Spleen (tissue), 11 donors: ENCODE data around the gene CCDC59. TPM values are rescaled to one million over a fixed set of nuclear protein-coding genes. Genes with fewer than 3 reads are reported as not detected.

Source experiments
- DNase-seq: peaks from one replicate; pipeline ENCODE4 v3.0.0-alpha.2; 2020
- H3K27ac ChIP-seq, 8 donors: fragments of 200-600 bp; sonication (generic) in 7 of 8; 1 replicate in 4 of 8; 2 replicates in 4 of 8; pipeline versions ENCODE4 v1.5.0 to v1.8.0; 2016 to 2021; ENCODE audit warnings: inconsistent platforms in 4 of 8, mild to moderate bottlenecking in 4 of 8, moderate library complexity in 1 of 8
- H3K27me3 ChIP-seq, 7 donors: fragments of 200-600 bp; sonication (generic) in 6 of 7; replicated peaks in 1 of 7; 1 replicate in 4 of 7; 2 replicates in 3 of 7; pipeline versions ENCODE4 v1.5.0 to v1.8.0; 2016 to 2021; ENCODE audit warnings: inconsistent platforms in 3 of 7, mild to moderate bottlenecking in 1 of 7
- H3K36me3 ChIP-seq, 6 donors: fragments of 200-600 bp; sonication (generic) in 5 of 6; 1 replicate in 4 of 6; 2 replicates in 2 of 6; pipeline versions ENCODE4 v1.5.0 to v1.8.0; 2016 to 2021; ENCODE audit warnings: inconsistent platforms in 2 of 6
- H3K4me1 ChIP-seq, 6 donors: fragments of 200-600 bp; sonication (generic) in 5 of 6; 1 replicate in 3 of 6; 2 replicates in 3 of 6; pipeline versions ENCODE4 v1.5.0 to v1.8.0; 2016 to 2021; ENCODE audit warnings: inconsistent platforms in 3 of 6
- H3K4me3 ChIP-seq, 8 donors: fragments of 200-600 bp; sonication (generic) in 7 of 8; 1 replicate in 4 of 8; 2 replicates in 4 of 8; pipeline versions ENCODE4 v1.5.0 to v1.8.0; 2016 to 2021; ENCODE audit warnings: inconsistent platforms in 4 of 8, mild to moderate bottlenecking in 4 of 8, moderate library complexity in 2 of 8
- H3K9me3 ChIP-seq, 8 donors: fragments of 200-600 bp; sonication (generic) in 7 of 8; 1 replicate in 4 of 8; 2 replicates in 4 of 8; pipeline versions ENCODE4 v1.5.0 to v1.8.0; 2016 to 2021; ENCODE audit warnings: inconsistent platforms in 4 of 8
- POLR2A ChIP-seq, 3 donors: fragments of 450-650 bp; IDR thresholded peaks; one replicate each; pipeline ENCODE4 v1.5.1; 2017; ENCODE audit warnings: antibody characterized with exemption in 3 of 3, mild to moderate bottlenecking in 1 of 3
- POLR2AphosphoS5 ChIP-seq, 3 donors: sonication (generic); formaldehyde crosslinking; IDR thresholded peaks; one replicate each; pipeline ENCODE4 v1.5.1; 2017; ENCODE audit warnings: antibody characterized with exemption in 3 of 3
- WGBS, 5 donors: extraction: QIAGEN DNeasy Blood & Tissue Kit in 3 of 5; methylation state at CpG; one replicate each; pipeline versions ENCODE4 v1.1.5 to v1.1.7; 2013 to 2018; 5-methylcytosine and 5-hydroxymethylcytosine counted together
- intact Hi-C: fragments of 100-400 bp; cut with DNase I; formaldehyde crosslinking; loops from one replicate; pipeline ENCODE4 v1.15.0; 2023; ENCODE audit warnings: low total_unique reads
- polyA plus RNA-seq, 3 donors: library from polyadenylated mRNA; stranded (reverse); fragments of 200-250 nt; gene quantifications; one replicate each; pipeline ENCODE4 v1.2.1, GENCODE V29; 2013
- total RNA-seq, 7 donors: library from RNA; depleted of rRNA in 3 of 7; stranded (reverse); fragments of >200 nt in 3 of 7; fragmentation: NEBNext Ultra II Directional in 4 of 7; extraction: Animal tissue kit (Norgen Biotek cat#: 25700) in 4 of 7; gene quantifications; one replicate each; pipeline versions ENCODE4 v1.1.0 to v1.2.1, GENCODE V29; 2016 to 2021
- TF ChIP-seq, protein P1 (sequence below), 11 experiments: fragments of 200-600 bp in 7 of 11; fragments of 450-650 bp in 4 of 11; sonication (generic) in 4 of 11; IDR thresholded peaks in 8 of 11; conservative IDR thresholded peaks in 3 of 11; 1 replicate in 7 of 11; 2 replicates in 4 of 11; pipeline versions ENCODE4 v1.4.0 to v1.8.0; 2016 to 2021; ENCODE audit warnings: antibody characterized with exemption in 11 of 11, inconsistent platforms in 4 of 11, mild to moderate bottlenecking in 1 of 11
- donor health status: healthy with polysubstance abuse.
- donor health status: DM: no; HTN: no; CAD: no; lungs with moderate emphysema.
- donor health status: DM: no; HTN: no; CAD: no.
- donor health status: Bipolar disorder and iron deficiency.
- donor health status: healthy.
- donor health status: DM: no; HTN: no; CAD: no.
- donor health status: DM: yes; HTN: yes; CAD: no.

CCDC59 gene
- total and polyA plus RNA-seq, 10 donors = 28.0 to 59.0 (median 43.2) TPM

DNA sequence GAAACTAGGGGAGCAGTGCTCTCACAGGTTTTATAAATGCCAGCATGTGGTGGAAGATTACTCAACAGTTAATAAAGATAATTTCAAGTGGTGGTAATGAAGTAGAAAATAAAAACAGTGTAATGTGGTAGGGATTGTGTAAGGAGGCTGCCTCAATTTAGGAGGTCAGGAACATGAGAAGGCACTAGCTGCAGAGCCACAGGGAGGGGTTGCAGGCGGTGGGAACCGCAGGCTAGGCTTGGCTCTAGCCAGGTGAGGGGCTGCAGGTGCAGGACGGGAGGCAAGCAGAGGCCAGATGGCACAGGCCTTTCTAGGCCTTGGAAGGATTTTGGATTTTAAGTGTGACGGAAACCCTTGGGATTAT is 910 bp upstream of the CCDC59 start:
- 14 to 27% (median 22%) methylated on average over 4 of the region's 4 CpGs for WGBS, 5 donors
- peak overlapping the region; percentile 33 to 95 (median 86) for H3K4me3 ChIP-seq
- peaks cover 0 to 44% (median 22%) of the 10 kb centered on the region in 6 donors for H3K36me3 ChIP-seq
- TF ChIP-seq, protein P1, sequence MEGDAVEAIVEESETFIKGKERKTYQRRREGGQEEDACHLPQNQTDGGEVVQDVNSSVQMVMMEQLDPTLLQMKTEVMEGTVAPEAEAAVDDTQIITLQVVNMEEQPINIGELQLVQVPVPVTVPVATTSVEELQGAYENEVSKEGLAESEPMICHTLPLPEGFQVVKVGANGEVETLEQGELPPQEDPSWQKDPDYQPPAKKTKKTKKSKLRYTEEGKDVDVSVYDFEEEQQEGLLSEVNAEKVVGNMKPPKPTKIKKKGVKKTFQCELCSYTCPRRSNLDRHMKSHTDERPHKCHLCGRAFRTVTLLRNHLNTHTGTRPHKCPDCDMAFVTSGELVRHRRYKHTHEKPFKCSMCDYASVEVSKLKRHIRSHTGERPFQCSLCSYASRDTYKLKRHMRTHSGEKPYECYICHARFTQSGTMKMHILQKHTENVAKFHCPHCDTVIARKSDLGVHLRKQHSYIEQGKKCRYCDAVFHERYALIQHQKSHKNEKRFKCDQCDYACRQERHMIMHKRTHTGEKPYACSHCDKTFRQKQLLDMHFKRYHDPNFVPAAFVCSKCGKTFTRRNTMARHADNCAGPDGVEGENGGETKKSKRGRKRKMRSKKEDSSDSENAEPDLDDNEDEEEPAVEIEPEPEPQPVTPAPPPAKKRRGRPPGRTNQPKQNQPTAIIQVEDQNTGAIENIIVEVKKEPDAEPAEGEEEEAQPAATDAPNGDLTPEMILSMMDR (IDR thresholded peaks at IDR 0.05 in 8 of 11, conservative IDR thresholded peaks at IDR 0.05 in 3 of 11) = no peak
- TF ChIP-seq POLR2A (IDR thresholded peaks at IDR 0.05) = no peak
- no peak for TF ChIP-seq POLR2AphosphoS5 (IDR thresholded peaks at IDR 0.05)
- no peaks in the 10 kb centered on the region for H3K27me3 ChIP-seq
- H3K9me3 ChIP-seq = no peaks in the 10 kb centered on the region
- peaks cover 26 to 65% (median 49%) of the 10 kb centered on the region in 6 donors for H3K4me1 ChIP-seq
- peak overlapping the region; percentile 94 to 98 (median 96) for H3K27ac ChIP-seq
- intact Hi-C loops = loop anchor here (10.0 kb wide), 1 partner anchor 326 kb away; the partner anchor contains the start of gene TMTC2
- peak; percentile 85 for DNase-seq

DNA sequence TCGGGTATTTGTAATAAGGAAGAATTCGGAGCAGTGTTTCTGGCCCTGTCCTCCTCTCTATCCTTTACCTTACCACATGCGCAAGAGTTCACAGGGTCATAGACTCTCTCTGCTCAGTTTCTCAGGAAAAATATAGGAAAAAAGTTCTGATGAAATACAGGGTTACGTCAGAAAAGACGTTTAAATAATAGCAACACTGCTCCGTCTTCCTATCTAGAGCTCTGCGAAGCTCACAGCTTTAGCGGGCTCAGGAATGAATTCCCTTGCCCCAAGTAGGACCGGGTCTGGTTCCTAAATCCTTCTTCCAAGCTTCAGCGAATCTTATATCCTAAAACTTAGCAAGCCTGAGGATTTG is 365 bp downstream of the CCDC59 start:
- H3K27ac ChIP-seq = peak overlapping the region; percentile 94 to 98 (median 96)
- H3K9me3 ChIP-seq = no peaks in the 10 kb centered on the region
- H3K4me3 ChIP-seq = peak overlapping the region; percentile 72 to 95 (median 86)
- TF ChIP-seq POLR2AphosphoS5 (IDR thresholded peaks at IDR 0.05) (no peak), POLR2A (IDR thresholded peaks at IDR 0.05) (no peak)
- TF ChIP-seq, protein P1 (IDR thresholded peaks at IDR 0.05 in 8 of 11, conservative IDR thresholded peaks at IDR 0.05 in 3 of 11) = no peak
- H3K27me3 ChIP-seq = no peaks in the 10 kb centered on the region
- peaks cover under 1 to 57% (median 35%) of the 10 kb centered on the region in 6 donors for H3K36me3 ChIP-seq
- no peak for DNase-seq
- WGBS, 5 donors = 0 to 2% (median 1%) methylated on average over 10 of the region's 10 CpGs
- intact Hi-C loops = loop anchor here (10.0 kb wide), 1 partner anchor 327 kb away; the partner anchor contains the start of gene TMTC2
- peaks cover 26 to 71% (median 51%) of the 10 kb centered on the region in 6 donors for H3K4me1 ChIP-seq

DNA sequence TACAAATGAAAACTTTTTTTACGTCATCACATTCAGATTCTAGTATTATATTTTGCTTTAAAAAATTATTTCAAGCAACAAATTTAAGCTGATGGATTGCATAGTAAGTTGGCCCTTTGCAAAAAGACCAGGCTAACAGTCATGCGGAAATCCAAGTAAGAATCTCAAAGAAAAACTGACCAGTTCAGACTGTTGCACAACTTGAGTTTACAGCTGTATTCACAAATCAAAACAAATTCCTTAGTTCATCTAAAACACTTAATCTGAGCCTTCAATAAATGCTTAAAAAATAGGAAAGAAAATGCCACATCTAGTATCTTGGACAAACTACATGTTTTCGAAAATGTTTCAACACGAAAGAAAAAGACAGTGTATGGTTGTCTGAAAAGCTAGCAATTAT is 847 bp downstream of the CCDC59 start:
- 48 to 56% (median 52%) methylated on average over 4 of the region's 4 CpGs for WGBS, 5 donors
- DNase-seq = no peak
- H3K27ac ChIP-seq = peak overlapping the region in 5 of 8 donors; percentile 94 to 98 (median 97)

DNA sequence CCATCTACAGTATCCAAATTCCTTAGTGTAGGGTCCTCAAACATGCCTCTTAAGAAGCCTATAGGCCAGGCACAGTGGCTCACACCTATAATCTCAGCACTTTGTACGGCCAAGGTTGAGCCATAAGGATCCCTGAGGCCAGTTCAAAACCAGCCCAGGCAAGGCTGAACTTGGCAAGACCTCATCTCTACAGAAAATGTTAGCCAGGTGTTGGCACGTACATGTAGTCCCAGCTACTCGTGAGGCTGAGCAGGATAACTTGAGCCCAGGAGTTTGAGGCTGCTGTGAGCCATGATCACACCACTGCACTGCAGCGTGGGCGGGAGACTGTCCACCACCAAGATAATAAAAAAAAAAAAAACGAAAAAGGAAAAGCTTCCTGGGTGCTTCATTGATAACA is 6.8 kb downstream of the CCDC59 start:
- intact Hi-C loops = loop anchor here (10.0 kb wide), 1 partner anchor 333 kb away; the partner anchor contains the start of gene TMTC2
- no peak for DNase-seq

More for the DNA sequence above, 847 bp downstream of the CCDC59 start:
- no peaks in the 10 kb centered on the region for H3K9me3 ChIP-seq
- intact Hi-C loops = loop anchor here (10.0 kb wide), 1 partner anchor 327 kb away; the partner anchor contains the start of gene TMTC2
- TF ChIP-seq POLR2A (IDR thresholded peaks at IDR 0.05) (no peak), POLR2AphosphoS5 (IDR thresholded peaks at IDR 0.05) (no peak)
- TF ChIP-seq, protein P1 (IDR thresholded peaks at IDR 0.05 in 8 of 11, conservative IDR thresholded peaks at IDR 0.05 in 3 of 11) = no peak
- H3K27me3 ChIP-seq = no peaks in the 10 kb centered on the region
- H3K4me3 ChIP-seq = peak overlapping the region; percentile 72 to 95 (median 86)
- H3K36me3 ChIP-seq = peaks cover 3 to 61% (median 40%) of the 10 kb centered on the region in 6 donors
- H3K4me1 ChIP-seq = peaks cover 26 to 71% (median 51%) of the 10 kb centered on the region in 6 donors

More for the DNA sequence above, 6.8 kb downstream of the CCDC59 start:
- Histone ChIP-seq H3K4me3 (no peak overlapping the region), H3K9me3 (no peaks in the 10 kb centered on the region), H3K4me1 (peaks cover 7 to 28% (median 20%) of the 10 kb centered on the region in 6 donors), H3K27ac (no peak overlapping the region), H3K27me3 (no peaks in the 10 kb centered on the region), H3K36me3 (peaks cover 3 to 92% (median 53%) of the 10 kb centered on the region in 6 donors)
- WGBS, 5 donors = 91 to 96% (median 93%) methylated on average over 6 of the region's 6 CpGs
- TF ChIP-seq POLR2AphosphoS5 (IDR thresholded peaks at IDR 0.05) = no peak
- TF ChIP-seq, protein P1 (IDR thresholded peaks at IDR 0.05 in 8 of 11, conservative IDR thresholded peaks at IDR 0.05 in 3 of 11) = no peak
